H1 (cell line): ENCODE results near the gene SEC24B. TPM values are rescaled to one million over a fixed set of nuclear protein-coding genes. Genes with fewer than 3 reads are reported as not detected.

Experiments used
- CTCF ChIA-PET: fragments of 300-600 bp; sonication (Branson Sonifier 250); formaldehyde crosslinking; loops from one replicate; lab custom pipeline; 2021; ENCODE audit not compliant: partially characterized antibody; lab: Charles Lee
- POLR2A ChIA-PET: fragments of 300-600 bp; sonication (Branson Sonifier 250); formaldehyde crosslinking; loops from one replicate; lab custom pipeline; 2021; ENCODE audit warnings: inconsistent platforms; ENCODE audit not compliant: partially characterized antibody; lab: Charles Lee
- DNase-seq, 2 experiments: peaks; one replicate each; pipeline versions ENCODE4 v3.0.0 to v3.0.0-alpha.2; 2010 to 2022; ENCODE audit warnings: low spot score in 2 of 2, low read depth in 1 of 2, mixed read lengths in 1 of 2
- FAIRE-seq: peaks from 2 replicates; lab custom pipeline; 2011; peaks lifted over from hg19 to GRCh38; lab: Jason Lieb, UNC
- H2AFZ ChIP-seq: 2 replicates; pipeline ENCODE4 v1.8.1; 2012; ENCODE audit warnings: low read length, inconsistent platforms
- H2AK5ac ChIP-seq: 2 replicates; pipeline ENCODE4 v1.6.1; 2013; ENCODE audit warnings: low read depth, low read length
- H2BK120ac ChIP-seq: replicated peaks from 2 replicates; pipeline ENCODE3; 2013; ENCODE audit warnings: low read depth, low read length, inconsistent platforms
- H2BK12ac ChIP-seq: 2 replicates; pipeline ENCODE4 v1.6.1; 2013; ENCODE audit warnings: low read depth, low read length
- H2BK15ac ChIP-seq: 2 replicates; pipeline ENCODE4 v1.6.1; 2013; ENCODE audit warnings: low read length
- H2BK20ac ChIP-seq: 2 replicates; pipeline ENCODE4 v1.6.1; 2013; ENCODE audit warnings: low read length
- H2BK5ac ChIP-seq: 2 replicates; pipeline ENCODE4 v1.6.1; 2013; ENCODE audit warnings: low read depth, low read length
- H3K14ac ChIP-seq: 2 replicates; pipeline ENCODE4 v1.6.1; 2013; ENCODE audit warnings: inconsistent platforms; ENCODE audit not compliant: insufficient read length
- H3K18ac ChIP-seq: 2 replicates; pipeline ENCODE4 v1.6.1; 2013; ENCODE audit warnings: low read length; ENCODE audit errors: extremely low read depth
- H3K23ac ChIP-seq: 2 replicates; pipeline ENCODE4 v1.6.1; 2013; ENCODE audit warnings: inconsistent platforms; ENCODE audit not compliant: insufficient read length
- H3K23me2 ChIP-seq: 2 replicates; pipeline ENCODE4 v1.6.1; 2013; ENCODE audit warnings: low read depth, low read length
- H3K27ac ChIP-seq: 2 replicates; pipeline ENCODE4 v1.6.1; 2011; ENCODE audit warnings: low read depth, low read length, inconsistent platforms
- H3K27me3 ChIP-seq, 4 experiments: replicated peaks in 1 of 4; 1 replicate in 1 of 4; 2 replicates in 3 of 4; pipeline versions ENCODE4 v1.6.1 to v1.8.1; 2011 to 2013; ENCODE audit warnings: low read length in 3 of 4, mild to moderate bottlenecking in 3 of 4, inconsistent platforms in 2 of 4, mixed read lengths in 2 of 4, moderate library complexity in 1 of 4; ENCODE audit not compliant: control insufficient read depth in 3 of 4, insufficient read depth in 3 of 4; ENCODE audit errors: extremely low read depth in 1 of 4
- H3K36me3 ChIP-seq, 4 experiments: 2 replicates each; pipeline versions ENCODE4 v1.6.1 to v1.8.1; 2011 to 2013; ENCODE audit warnings: mild to moderate bottlenecking in 4 of 4, low read length in 3 of 4, moderate library complexity in 2 of 4, control low read depth in 1 of 4, inconsistent platforms in 1 of 4; ENCODE audit not compliant: insufficient read depth in 4 of 4, control insufficient read depth in 2 of 4
- H3K4ac ChIP-seq: replicated peaks from 2 replicates; pipeline ENCODE3; 2013; ENCODE audit warnings: low read length, low read depth, mixed read lengths, inconsistent platforms; ENCODE audit not compliant: insufficient read length
- H3K4me1 ChIP-seq, 4 experiments: replicated peaks in 1 of 4; 1 replicate in 1 of 4; 2 replicates in 3 of 4; pipeline versions ENCODE4 v1.6.1 to v1.8.1; 2011 to 2013; ENCODE audit warnings: low read length in 3 of 4, inconsistent platforms in 2 of 4, mixed read lengths in 1 of 4; ENCODE audit not compliant: insufficient read depth in 4 of 4, control insufficient read depth in 3 of 4
- H3K4me2 ChIP-seq, 2 experiments: 2 replicates each; pipeline versions ENCODE4 v1.6.1 to v1.8.1; 2011 to 2013; ENCODE audit warnings: low read depth in 2 of 2, low read length in 2 of 2, control low read depth in 1 of 2, inconsistent platforms in 1 of 2, mild to moderate bottlenecking in 1 of 2; ENCODE audit not compliant: insufficient read depth in 1 of 2
- H3K4me3 ChIP-seq, 4 experiments: fragments of 200-600, 300-600 bp in 1 of 4; sonication (generic), shearing (Covaris generic), sonication (Bioruptor Twin) in 1 of 4; 2 replicates each; pipeline versions ENCODE4 v1.5.1 to v1.8.1; 2011 to 2016; ENCODE audit warnings: low read length in 4 of 4, low read depth in 3 of 4, control low read depth in 2 of 4, inconsistent platforms in 2 of 4, mild to moderate bottlenecking in 2 of 4, mixed read lengths in 1 of 4, moderate library complexity in 1 of 4; ENCODE audit not compliant: insufficient read depth in 2 of 4; ENCODE audit errors: extremely low read depth in 1 of 4
- H3K56ac ChIP-seq: replicated peaks from 2 replicates; pipeline ENCODE3; 2013; ENCODE audit warnings: low read depth, mild to moderate bottlenecking, mixed read lengths, low read length, inconsistent platforms; ENCODE audit not compliant: insufficient read length
- H3K79me1 ChIP-seq: 2 replicates; pipeline ENCODE4 v1.6.1; 2013; ENCODE audit warnings: low read depth, low read length, control low read depth
- H3K79me2 ChIP-seq, 2 experiments: 2 replicates each; pipeline versions ENCODE4 v1.6.1 to v1.8.1; 2012 to 2013; ENCODE audit warnings: low read length in 2 of 2, mild to moderate bottlenecking in 2 of 2, inconsistent platforms in 1 of 2; ENCODE audit not compliant: insufficient read depth in 2 of 2, control insufficient read depth in 1 of 2
- H3K9ac ChIP-seq, 4 experiments: replicated peaks in 1 of 4; 1 replicate in 1 of 4; 2 replicates in 3 of 4; pipeline versions ENCODE4 v1.6.1 to v1.8.1; 2011 to 2013; ENCODE audit warnings: low read depth in 3 of 4, low read length in 3 of 4, control low read depth in 2 of 4, mild to moderate bottlenecking in 2 of 4, moderate library complexity in 2 of 4, inconsistent platforms in 1 of 4; ENCODE audit errors: extremely low read depth in 1 of 4
- H3K9me3 ChIP-seq, 2 experiments: 2 replicates each; pipeline versions ENCODE4 v1.6.1 to v1.8.1; 2012 to 2013; ENCODE audit warnings: mild to moderate bottlenecking in 2 of 2, moderate library complexity in 2 of 2, control low read depth in 1 of 2, inconsistent platforms in 1 of 2, low read depth in 1 of 2, low read length in 1 of 2, mixed read lengths in 1 of 2; ENCODE audit not compliant: insufficient read depth in 2 of 2
- H4K20me1 ChIP-seq, 2 experiments: replicated peaks in 1 of 2; 2 replicates each; pipeline versions ENCODE3 to v1.8.1; 2011 to 2013; ENCODE audit warnings: inconsistent platforms in 2 of 2, low read length in 2 of 2, mild to moderate bottlenecking in 1 of 2; ENCODE audit not compliant: insufficient read depth in 2 of 2, control insufficient read depth in 1 of 2
- H4K5ac ChIP-seq: 2 replicates; pipeline ENCODE4 v1.6.1; 2013; ENCODE audit warnings: low read length, low read depth, mixed read lengths, inconsistent platforms; ENCODE audit not compliant: insufficient read length
- H4K8ac ChIP-seq: 2 replicates; pipeline ENCODE4 v1.8.0; 2013; ENCODE audit warnings: mild to moderate bottlenecking, moderate library complexity, low read length, inconsistent platforms; ENCODE audit not compliant: insufficient read depth; ENCODE audit errors: extremely low read depth
- H4K91ac ChIP-seq: replicated peaks from 2 replicates; pipeline ENCODE3; 2013; ENCODE audit warnings: low read length, mixed read lengths, inconsistent platforms; ENCODE audit not compliant: insufficient read length
- BACH1 ChIP-seq: IDR thresholded peaks from 2 replicates; pipeline ENCODE4 v1.6.1; 2012; ENCODE audit warnings: low read length, improper control_type of control experiment
- CEBPB ChIP-seq: IDR thresholded peaks from 2 replicates; pipeline ENCODE4 v1.6.1; 2012; ENCODE audit warnings: low read depth, low read length
- CTBP2 ChIP-seq: IDR thresholded peaks from 2 replicates; pipeline ENCODE4 v1.7.0; 2011; ENCODE audit warnings: borderline replicate concordance, mild to moderate bottlenecking, moderate library complexity, mixed read lengths, low read length; ENCODE audit not compliant: insufficient read depth, insufficient read length
- FOSL1 ChIP-seq: IDR thresholded peaks from 2 replicates; pipeline ENCODE4 v1.6.1; 2011; ENCODE audit warnings: mild to moderate bottlenecking, low read depth, low read length, moderate library complexity; ENCODE audit not compliant: insufficient read depth
- GTF2F1 ChIP-seq: IDR thresholded peaks from 2 replicates; pipeline ENCODE4 v1.6.1; 2012; ENCODE audit warnings: low read depth, low read length, improper control_type of control experiment, borderline replicate concordance
- HDAC2 ChIP-seq, 2 experiments: fragments of 300-600 bp in 1 of 2; sonication (generic) in 1 of 2; IDR thresholded peaks; 2 replicates each; pipeline ENCODE4 v1.6.1; 2011 to 2012; ENCODE audit warnings: low read depth in 2 of 2, low read length in 2 of 2, mild to moderate bottlenecking in 2 of 2, moderate library complexity in 2 of 2, borderline replicate concordance in 1 of 2, inconsistent platforms in 1 of 2
- HDAC6 ChIP-seq: IDR thresholded peaks from one replicate; pipeline ENCODE4 v1.7.1; 2012; ENCODE audit warnings: low read depth, mild to moderate bottlenecking, inconsistent platforms, low read length, moderate library complexity
- PHF8 ChIP-seq: fragments of 200-600 bp; sonication (generic); conservative IDR thresholded peaks from 2 replicates; pipeline ENCODE4 v1.7.1; 2012; ENCODE audit warnings: low read depth, mild to moderate bottlenecking, inconsistent platforms, low read length, moderate library complexity
- POLR2AphosphoS5 ChIP-seq: IDR thresholded peaks from 2 replicates; pipeline ENCODE4 v1.6.1; 2011; ENCODE audit warnings: low read depth, low read length
- POU5F1 ChIP-seq: IDR thresholded peaks from 2 replicates; pipeline ENCODE4 v1.6.1; 2011; ENCODE audit warnings: low read depth, mild to moderate bottlenecking, low read length, moderate library complexity
- RAD21 ChIP-seq, 2 experiments: IDR thresholded peaks in 1 of 2; conservative IDR thresholded peaks in 1 of 2; 2 replicates each; pipeline ENCODE4 v1.6.1; 2011; ENCODE audit warnings: low read depth in 2 of 2, low read length in 2 of 2, improper control_type of control experiment in 1 of 2, inconsistent platforms in 1 of 2, mild to moderate bottlenecking in 1 of 2, moderate library complexity in 1 of 2
- SIN3A ChIP-seq, 2 experiments: IDR thresholded peaks in 1 of 2; conservative IDR thresholded peaks in 1 of 2; 2 replicates each; pipeline ENCODE4 v1.6.1; 2011 to 2012; ENCODE audit warnings: low read length in 2 of 2, improper control_type of control experiment in 1 of 2, low read depth in 1 of 2, mild to moderate bottlenecking in 1 of 2
- TAF1 ChIP-seq: IDR thresholded peaks from 2 replicates; pipeline ENCODE4 v1.6.1; 2011; ENCODE audit warnings: mild to moderate bottlenecking, low read depth, low read length
- YY1 ChIP-seq: IDR thresholded peaks from 2 replicates; pipeline ENCODE4 v1.6.1; 2011; ENCODE audit warnings: low read depth, mild to moderate bottlenecking, low read length
- WGBS, 2 experiments: shearing (Covaris generic) in 1 of 2; methylation state at CpG; one replicate each; pipeline versions ENCODE4 v1.1.6 to v1.1.7; 2013 to 2015; ENCODE audit warnings: low lambda C conversion rate in 2 of 2, mixed read lengths in 2 of 2, inconsistent platforms in 1 of 2, low coverage in 1 of 2, missing lambda C conversion rate in 1 of 2; ENCODE audit not compliant: insufficient replicate concordance in 2 of 2, insufficient coverage in 1 of 2, insufficient read length in 1 of 2; ENCODE audit errors: extremely low coverage in 1 of 2, missing lambda C conversion rate in 1 of 2; 5-methylcytosine and 5-hydroxymethylcytosine counted together
- polyA plus RNA-seq, 7 experiments: library from polyadenylated mRNA; depleted of rRNA in 3 of 7; stranded (reverse) in 5 of 7; unstranded in 2 of 7; fragments of >200 nt in 5 of 7; fragments of 200-250 nt in 2 of 7; gene quantifications; 1 replicate in 5 of 7; 2 replicates in 1 of 7; 4 replicates in 1 of 7; pipeline versions ENCODE4 v1.2.1 to v1.2.3, GENCODE V29; 2011 to 2013; ENCODE audit warnings: missing spikeins in 2 of 7, mixed read lengths in 2 of 7
- total RNA-seq: library from RNA; stranded (reverse); fragmentation: NEBNext Ultra II Directional; extraction: Animal tissue kit (Norgen Biotek cat#: 25700); gene quantifications from 2 replicates; pipeline ENCODE4 v1.2.1, GENCODE V29; 2021

Gene SEC24B
- total and polyA plus RNA-seq, 2 of the 8 experiments (the other 6 are each of a cell fraction or from before 2014, with no cell fraction given): 25.6 to 30.9 TPM

DNA sequence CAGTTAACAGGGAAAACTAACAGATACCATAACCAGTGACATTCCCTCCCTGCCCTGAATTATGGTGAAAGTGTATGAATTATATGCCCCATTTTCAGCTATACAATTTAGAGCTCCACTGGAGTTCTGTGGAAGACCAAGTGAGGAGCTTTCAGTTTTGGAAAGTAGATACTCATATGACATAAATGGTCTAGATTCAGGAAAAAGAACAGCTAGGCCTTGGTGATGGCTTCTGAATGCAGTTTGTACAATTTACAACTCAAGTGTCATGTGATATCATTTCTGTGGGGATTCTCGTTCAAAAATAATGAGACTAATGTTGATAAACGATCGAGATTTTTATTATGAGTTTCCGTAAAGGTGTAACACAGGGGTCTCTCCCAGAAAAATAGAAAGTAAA lies 8.2 kb upstream of the SEC24B start:
- Histone ChIP-seq H3K4me1 (no peaks in the 10 kb centered on the region), H4K8ac (no peak overlapping the region), H3K4me3 (no peak overlapping the region), H2BK20ac (no peak overlapping the region), H3K23ac (no peak overlapping the region), H3K9me3 (no peaks in the 10 kb centered on the region), H3K4me2 (no peak overlapping the region), H3K36me3 (no peaks in the 10 kb centered on the region), H4K20me1 (no peaks in the 10 kb centered on the region), H3K56ac (no peak overlapping the region), H2BK12ac (no peak overlapping the region), H2BK120ac (no peak overlapping the region), H4K5ac (no peak overlapping the region), H3K79me2 (no peaks in the 10 kb centered on the region), H3K4ac (no peak overlapping the region), H3K18ac (no peak overlapping the region), H3K23me2 (no peaks in the 10 kb centered on the region), H2BK15ac (no peak overlapping the region), H4K91ac (no peak overlapping the region), H3K14ac (no peak overlapping the region), H3K9ac (no peak overlapping the region), H2AFZ (no peak overlapping the region), H2BK5ac (no peak overlapping the region), H2AK5ac (no peak overlapping the region), H3K79me1 (no peaks in the 10 kb centered on the region), H3K27me3 (no peaks in the 10 kb centered on the region), H3K27ac (no peak overlapping the region)
- 95% methylated on average over 4 of the region's 4 CpGs; no CpG with 5 or more reads in 1 of the 2 experiments for WGBS, 2 experiments
- FAIRE-seq (no peak), DNase-seq (no peak)
- POLR2A ChIA-PET: interaction anchor here (0.6 to 3.3 kb wide), 2 partner anchors 8 to 308 kb away, joined by 3 to 9 read pairs; partner anchors contain the start of gene SEC24B
- CTCF ChIA-PET: interaction anchor here (1.2 kb wide), 1 partner anchor 146 kb away, joined by 3 read pairs; no protein-coding TSS in a partner anchor
- no peak for TF ChIP-seq HDAC2 (IDR thresholded peaks at IDR 0.05; ENCODE audit: borderline replicate concordance in 1 of 2, low read depth in 2 of 2, low read length in 2 of 2)
- no peak for TF ChIP-seq TAF1
- no peak for TF ChIP-seq CTBP2
- no peak for TF ChIP-seq SIN3A (conservative IDR thresholded peaks at IDR 0.05 in 1 of 2, IDR thresholded peaks at IDR 0.05 in 1 of 2; ENCODE audit: low read depth in 1 of 2, low read length in 2 of 2)
- no peak for TF ChIP-seq POU5F1
- no peak for TF ChIP-seq FOSL1
- no peak for TF ChIP-seq BACH1
- no peak for TF ChIP-seq PHF8
- no peak for TF ChIP-seq HDAC6
- no peak for TF ChIP-seq POLR2AphosphoS5
- TF ChIP-seq RAD21 (IDR thresholded peaks at IDR 0.05 in 1 of 2, conservative IDR thresholded peaks at IDR 0.05 in 1 of 2; ENCODE audit: low read depth in 2 of 2, low read length in 2 of 2): no peak
- no peak for TF ChIP-seq GTF2F1
- TF ChIP-seq CEBPB: no peak
- TF ChIP-seq YY1: no peak
